ENCODE measurements around the gene CPEB3.

- no peak for TF ChIP-seq CTCF (conservative IDR thresholded peaks at IDR 0.05; ENCODE audit: low read length)
- no peak for TF ChIP-seq EZH2phosphoT487 (IDR thresholded peaks at IDR 0.05; ENCODE audit: borderline replicate concordance, low read depth, low read length)
Observed at GRCh38 chr10:92124616-92125143, 166.2 kb downstream of the CPEB3 start.
